HepG2 (cell line): ENCODE measurements around the gene CIITA. TPM values are rescaled to one million over a fixed set of nuclear protein-coding genes. Genes with fewer than 3 reads are reported as not detected.
A peak's percentile ranks its signal among the peaks of the same experiment; 100 is the strongest.

Experiments
- AFF4 ChIP-seq: sonication (generic); formaldehyde crosslinking; IDR thresholded peaks from 2 replicates; pipeline ENCODE4 v1.4.0; 2020; ENCODE audit warnings: missing genetic modification reagents
- CREB3 ChIP-seq: sonication (generic); formaldehyde crosslinking; IDR thresholded peaks from 2 replicates; pipeline ENCODE4 v1.5.0; 2020; ENCODE audit warnings: missing genetic modification reagents
- ETV5 ChIP-seq: IDR thresholded peaks from 2 replicates; pipeline ENCODE4 v1.6.1; 2018; ENCODE audit warnings: missing biosample characterization, missing genetic modification reagents, inconsistent platforms, borderline replicate concordance
- FOXA3 ChIP-seq: IDR thresholded peaks from 2 replicates; pipeline ENCODE4 v1.6.1; 2016; ENCODE audit warnings: missing genetic modification reagents, missing compliant biosample characterization
- HDAC1 ChIP-seq: sonication (generic); formaldehyde crosslinking; IDR thresholded peaks from 2 replicates; pipeline ENCODE4 v1.5.1; 2020; ENCODE audit warnings: mild to moderate bottlenecking, missing genetic modification reagents
- KDM1A ChIP-seq: IDR thresholded peaks from 2 replicates; pipeline ENCODE4 v1.6.1; 2016; ENCODE audit warnings: missing compliant biosample characterization
- MBD4 ChIP-seq: IDR thresholded peaks from 2 replicates; pipeline ENCODE4 v1.6.1; 2012; ENCODE audit warnings: low read length, inconsistent platforms, borderline replicate concordance
- MIER3 ChIP-seq: IDR thresholded peaks from 2 replicates; pipeline ENCODE4 v1.6.1; 2016; ENCODE audit warnings: missing compliant biosample characterization, borderline replicate concordance
- NCOR1 ChIP-seq: fragments of 200-600 bp; sonication (generic); IDR thresholded peaks from 2 replicates; pipeline ENCODE4 v1.7.0; 2017; ENCODE audit warnings: antibody characterized with exemption, low read length, borderline replicate concordance
- RNF219 ChIP-seq: sonication (generic); formaldehyde crosslinking; IDR thresholded peaks from 2 replicates; pipeline ENCODE4 v1.5.0; 2020; ENCODE audit warnings: mild to moderate bottlenecking, missing genetic modification reagents
- TARDBP ChIP-seq: sonication (generic); formaldehyde crosslinking; IDR thresholded peaks from 2 replicates; pipeline ENCODE4 v1.8.0; 2022; ENCODE audit warnings: mild to moderate bottlenecking, missing genetic modification reagents
- ZBTB2 ChIP-seq: sonication (generic); formaldehyde crosslinking; IDR thresholded peaks from 2 replicates; pipeline ENCODE4 v1.8.0; 2022; ENCODE audit warnings: low read depth, missing genetic modification reagents
- ZBTB25 ChIP-seq: IDR thresholded peaks from 2 replicates; pipeline ENCODE4 v1.6.1; 2018; ENCODE audit warnings: missing genetic modification reagents
- ZBTB43 ChIP-seq: sonication (generic); formaldehyde crosslinking; conservative IDR thresholded peaks from 2 replicates; pipeline ENCODE4 v1.4.0; 2020; ENCODE audit warnings: missing genetic modification reagents
- ZBTB8A ChIP-seq: sonication (generic); formaldehyde crosslinking; IDR thresholded peaks from 2 replicates; pipeline ENCODE4 v1.4.0; 2020; ENCODE audit warnings: mild to moderate bottlenecking, low read depth, missing genetic modification reagents, borderline replicate concordance
- ZNF597 ChIP-seq: sonication (generic); formaldehyde crosslinking; IDR thresholded peaks from 2 replicates; pipeline ENCODE4 v1.5.0; 2020; ENCODE audit warnings: missing genetic modification reagents
- polyA plus RNA-seq, 8 experiments: library from polyadenylated mRNA; depleted of rRNA in 3 of 8; stranded (reverse) in 7 of 8; unstranded in 1 of 8; fragments of >200 nt; fragmentation: Illumina TruSeq in 4 of 8; extraction: Trizol in 4 of 8; gene quantifications; 2 replicates each; pipeline versions ENCODE4 v1.2.1 to v1.2.3, GENCODE V29; 2011 to 2016; ENCODE audit warnings: low read depth in 4 of 8, missing spikeins in 1 of 8, mixed read lengths in 1 of 8; ENCODE audit not compliant: insufficient read depth in 1 of 8
- total RNA-seq, 5 experiments: library from RNA; depleted of rRNA; stranded (reverse); fragments of >200 nt; fragmentation: Illumina TruSeq; extraction: Trizol; gene quantifications; 2 replicates each; pipeline ENCODE4 v1.2.3, GENCODE V29; 2016; ENCODE audit warnings: low read depth in 1 of 5

Gene CIITA
- total and polyA plus RNA-seq, 2 of the 13 experiments (the other 11 are each of a cell fraction or from before 2014, with no cell fraction given): 0.08 to 0.09 TPM

GRCh38 chr16:10870137-10870776 is 6.7 kb upstream of the CIITA start (continued):
- peak; percentile 18; the same call in 1 of the 2 replicates for TF ChIP-seq TARDBP (CRISPR knock-in tag)
- 0 out of 2 replicates have a peak, but pooled peaks have one; percentile 21 for TF ChIP-seq ETV5 (CRISPR knock-in tag)
- TF ChIP-seq NCOR1: 0 out of 2 replicates have a peak, but pooled peaks have one; percentile 26
- TF ChIP-seq RNF219: no peak
- TF ChIP-seq MBD4: no peak
- TF ChIP-seq AFF4 (CRISPR knock-in tag): no peak
- peak; percentile 79 for TF ChIP-seq FOXA3 (CRISPR knock-in tag)
- TF ChIP-seq MIER3: 0 out of 2 replicates have a peak, but pooled peaks have one; percentile 24
- no peak for TF ChIP-seq ZBTB8A (CRISPR knock-in tag)
- peak; percentile 75 for TF ChIP-seq HDAC1 (CRISPR knock-in tag)
- peak; percentile 82 for TF ChIP-seq KDM1A (CRISPR knock-in tag)
- no peak for TF ChIP-seq ZBTB25 (CRISPR knock-in tag)
- no peak for TF ChIP-seq ZNF597
- TF ChIP-seq ZBTB43: no peak
- no peak for TF ChIP-seq ZBTB2 (CRISPR knock-in tag)
- TF ChIP-seq CREB3 (CRISPR knock-in tag): no peak
